D721Med (cell line): ENCODE measurements around the gene RNH1.

ENCODE experiments used
- DNase-seq: peaks from one replicate; pipeline ENCODE4 v3.0.0; 2011; ENCODE audit warnings: low spot score; ENCODE audit not compliant: insufficient read length
- FAIRE-seq: peaks from 2 replicates; lab custom pipeline; 2011; peaks lifted over from hg19 to GRCh38; lab: Jason Lieb, UNC
- CTCF ChIP-seq: IDR thresholded peaks from 2 replicates; pipeline ENCODE4 v1.5.1; 2012; ENCODE audit warnings: mild to moderate bottlenecking, control low read depth; ENCODE audit not compliant: insufficient read depth; ENCODE audit errors: missing control alignments

The RNH1 gene

GRCh38 chr11:503179-503981 is 3.7 kb downstream of the RNH1 start:
- no peak for FAIRE-seq
- no peak for TF ChIP-seq CTCF
- no peak for DNase-seq

GRCh38 chr11:502288-503178 is 4.5 kb downstream of the RNH1 start:
- FAIRE-seq = no peak
- DNase-seq = no peak
- TF ChIP-seq CTCF = no peak

DNA sequence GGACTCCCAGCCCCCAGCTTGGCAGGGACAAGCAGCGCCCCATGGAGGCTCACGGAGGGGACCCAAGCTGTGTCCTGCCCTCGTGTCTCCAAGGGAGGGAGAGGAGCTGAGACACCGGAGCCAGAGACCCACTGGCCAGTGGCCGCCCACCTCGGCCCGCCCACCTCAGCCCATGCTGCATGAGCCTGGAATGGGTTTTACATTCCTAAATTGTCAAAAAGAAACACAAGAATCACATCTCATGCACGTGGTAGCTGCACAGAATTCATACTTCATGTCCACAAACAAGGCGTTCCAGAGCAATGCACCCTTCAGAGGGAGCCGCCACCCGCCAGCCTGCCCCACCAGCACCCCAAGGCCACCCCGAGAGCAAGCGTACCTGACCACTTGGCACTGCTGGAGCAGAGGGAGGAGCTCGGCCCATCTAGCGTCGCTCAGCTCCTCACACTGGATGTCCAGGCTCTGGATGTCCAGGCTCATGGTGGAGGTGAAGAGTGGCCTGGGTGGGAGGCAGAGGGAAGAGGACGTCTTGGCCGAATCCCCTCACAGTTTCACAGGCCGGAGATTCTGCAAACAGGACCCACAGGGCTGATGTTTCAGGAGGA is 5.3 kb downstream of the RNH1 start:
- no peak for TF ChIP-seq CTCF
- FAIRE-seq = no peak
- no peak for DNase-seq

GRCh38 chr11:501001-501682 is 5.9 kb downstream of the RNH1 start:
- no peak for TF ChIP-seq CTCF
- FAIRE-seq (no peak), DNase-seq (no peak)

DNA sequence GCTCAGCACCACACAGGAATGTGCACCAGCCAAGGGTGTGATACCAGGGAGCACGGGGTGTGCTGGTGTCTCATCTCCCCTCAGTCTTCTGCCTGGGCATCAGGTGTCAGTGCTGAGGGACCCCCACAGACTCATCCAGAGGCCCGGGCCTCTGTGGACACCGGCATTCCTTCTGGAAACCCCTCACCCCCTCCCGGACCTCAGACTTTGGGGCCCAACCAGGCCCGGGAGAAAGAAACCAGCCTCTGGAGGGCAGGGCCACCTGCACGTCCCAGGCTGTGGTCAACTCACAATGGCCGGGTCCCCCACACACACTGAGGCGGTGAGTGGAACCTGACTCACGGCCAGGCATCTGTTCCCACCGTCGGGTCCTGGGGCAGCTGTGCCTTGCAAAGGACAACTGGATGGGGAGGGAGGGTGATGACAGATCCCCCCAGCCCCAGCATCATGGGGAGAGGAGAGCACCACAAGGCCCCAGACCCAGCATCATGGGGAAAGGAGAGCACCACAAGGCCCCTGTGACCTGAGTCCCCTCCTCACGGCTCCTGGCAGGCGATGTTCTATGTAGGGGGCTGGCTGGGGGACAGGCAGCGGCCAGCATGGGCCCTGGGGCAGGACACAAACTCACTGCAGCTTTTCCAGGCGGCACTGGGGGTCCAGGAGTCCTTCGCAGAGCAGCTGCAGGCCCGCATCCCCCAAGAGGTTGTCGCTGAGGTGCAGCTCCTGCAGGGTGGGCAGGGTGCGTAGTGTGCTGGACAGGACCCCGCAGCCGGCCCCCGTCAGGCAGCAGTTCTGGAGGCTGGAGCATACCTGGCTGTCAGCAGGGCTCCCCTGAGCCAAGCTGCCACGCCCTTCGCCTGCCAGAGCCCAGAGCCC is 7.6 kb downstream of the RNH1 start:
- DNase-seq = no peak
- FAIRE-seq = no peak
- no peak for TF ChIP-seq CTCF
